CD4-positive, alpha-beta T cell treated with Interleukin-1 beta for 1 hour (primary cell): ENCODE data around the gene RBM6.
A peak's percentile ranks its signal among the peaks of the same experiment; 100 is the strongest.
"Not testable (repeated sequence)": the region's sequence is repeated elsewhere in the genome, so short reads cannot be mapped to it uniquely, and the experiment has no call there.

Experiments
- DNase-seq, 2 donors: peaks; one replicate each; pipeline ENCODE4 v3.0.0-alpha.2; 2020 to 2022

RBM6 gene, protein sequence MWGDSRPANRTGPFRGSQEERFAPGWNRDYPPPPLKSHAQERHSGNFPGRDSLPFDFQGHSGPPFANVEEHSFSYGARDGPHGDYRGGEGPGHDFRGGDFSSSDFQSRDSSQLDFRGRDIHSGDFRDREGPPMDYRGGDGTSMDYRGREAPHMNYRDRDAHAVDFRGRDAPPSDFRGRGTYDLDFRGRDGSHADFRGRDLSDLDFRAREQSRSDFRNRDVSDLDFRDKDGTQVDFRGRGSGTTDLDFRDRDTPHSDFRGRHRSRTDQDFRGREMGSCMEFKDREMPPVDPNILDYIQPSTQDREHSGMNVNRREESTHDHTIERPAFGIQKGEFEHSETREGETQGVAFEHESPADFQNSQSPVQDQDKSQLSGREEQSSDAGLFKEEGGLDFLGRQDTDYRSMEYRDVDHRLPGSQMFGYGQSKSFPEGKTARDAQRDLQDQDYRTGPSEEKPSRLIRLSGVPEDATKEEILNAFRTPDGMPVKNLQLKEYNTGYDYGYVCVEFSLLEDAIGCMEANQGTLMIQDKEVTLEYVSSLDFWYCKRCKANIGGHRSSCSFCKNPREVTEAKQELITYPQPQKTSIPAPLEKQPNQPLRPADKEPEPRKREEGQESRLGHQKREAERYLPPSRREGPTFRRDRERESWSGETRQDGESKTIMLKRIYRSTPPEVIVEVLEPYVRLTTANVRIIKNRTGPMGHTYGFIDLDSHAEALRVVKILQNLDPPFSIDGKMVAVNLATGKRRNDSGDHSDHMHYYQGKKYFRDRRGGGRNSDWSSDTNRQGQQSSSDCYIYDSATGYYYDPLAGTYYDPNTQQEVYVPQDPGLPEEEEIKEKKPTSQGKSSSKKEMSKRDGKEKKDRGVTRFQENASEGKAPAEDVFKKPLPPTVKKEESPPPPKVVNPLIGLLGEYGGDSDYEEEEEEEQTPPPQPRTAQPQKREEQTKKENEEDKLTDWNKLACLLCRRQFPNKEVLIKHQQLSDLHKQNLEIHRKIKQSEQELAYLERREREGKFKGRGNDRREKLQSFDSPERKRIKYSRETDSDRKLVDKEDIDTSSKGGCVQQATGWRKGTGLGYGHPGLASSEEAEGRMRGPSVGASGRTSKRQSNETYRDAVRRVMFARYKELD

DNA sequence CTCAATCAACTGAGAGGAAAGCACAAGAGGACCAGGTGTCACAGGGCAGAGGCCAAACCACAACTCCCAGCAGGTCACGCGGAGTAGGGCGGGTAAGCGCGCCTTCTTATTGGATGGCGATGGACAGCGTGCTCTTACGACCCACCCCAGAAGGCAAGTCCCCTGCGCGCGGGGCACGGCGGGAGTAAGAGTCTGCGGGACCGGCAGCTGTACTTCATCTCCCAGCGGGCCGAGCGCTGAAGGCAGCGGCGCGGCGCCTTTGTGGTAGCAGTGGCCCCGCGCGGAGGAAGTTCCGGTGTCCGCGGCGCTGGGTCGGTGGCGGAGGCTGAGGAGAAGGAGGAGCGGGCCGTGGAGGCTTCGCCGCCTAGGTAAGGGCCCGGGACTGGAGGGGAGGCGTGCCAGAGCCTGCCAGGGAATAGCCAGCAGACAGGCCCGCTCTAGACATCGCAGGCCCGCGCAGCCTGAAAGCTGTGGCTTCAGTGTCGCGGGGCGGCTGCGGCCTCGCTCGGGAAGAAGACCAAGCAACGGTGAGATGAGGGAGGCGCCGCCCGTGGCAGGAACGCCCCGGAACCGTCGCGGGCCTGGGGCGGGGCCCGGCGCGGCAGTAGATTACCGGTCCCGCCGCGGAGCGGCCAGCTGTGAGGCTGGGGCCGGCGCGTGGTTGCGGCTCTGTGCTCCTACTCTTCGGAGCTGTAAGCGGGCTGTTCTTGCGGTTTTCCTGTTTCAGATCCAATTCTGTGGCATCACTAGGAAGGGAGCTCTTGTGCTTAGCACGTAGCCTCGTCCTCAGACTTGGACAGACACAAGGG lies at the start of gene RBM6:
Gene RBM6, plus strand, starts transcription at position 293 of the 809 bp plus-strand sequence. CDS start 22,492 bp downstream, outside the sequence.
- peak; percentile 94 to 95 for DNase-seq

DNA sequence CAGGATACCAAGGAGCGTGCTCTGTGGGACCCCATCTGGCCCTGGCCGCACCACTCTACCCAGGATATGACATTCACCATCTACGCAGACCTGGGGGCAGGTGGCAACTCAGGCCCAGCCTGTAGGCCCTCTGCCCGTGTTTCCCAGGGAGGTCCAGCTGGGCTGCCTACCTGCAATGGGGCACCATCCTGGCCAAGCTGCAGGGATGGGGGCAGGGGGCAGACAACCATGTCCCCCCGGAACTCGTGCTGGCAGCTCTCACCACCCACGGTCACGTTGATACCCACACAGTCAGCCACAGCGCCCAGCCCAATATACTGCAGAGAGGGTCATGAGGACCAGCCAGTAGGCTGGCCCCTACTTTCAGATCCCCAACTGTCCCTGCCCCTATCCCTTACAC lies 44.2 kb upstream of the RBM6 start:
- DNase-seq = no peak

DNA sequence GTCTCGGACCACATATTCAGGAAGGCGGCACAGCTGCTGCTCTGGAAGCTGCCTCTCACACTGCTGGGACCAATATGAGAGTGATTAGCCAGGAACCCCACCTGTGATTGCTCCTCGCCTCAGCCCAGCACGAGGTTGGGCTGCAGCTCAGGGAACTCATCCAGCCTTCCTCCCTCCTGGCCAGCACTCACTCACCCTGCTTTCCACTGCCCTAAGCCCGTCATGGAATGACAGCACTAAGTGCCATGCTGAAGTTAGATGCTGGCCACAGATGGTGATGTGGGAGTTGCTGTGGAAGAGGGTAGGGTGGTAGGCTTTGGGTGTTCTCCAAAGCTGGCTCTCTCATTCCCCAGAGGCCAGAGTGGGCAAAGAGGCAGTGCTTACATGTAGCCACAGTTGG lies 43.6 kb upstream of the RBM6 start:
- DNase-seq = no peak

DNA sequence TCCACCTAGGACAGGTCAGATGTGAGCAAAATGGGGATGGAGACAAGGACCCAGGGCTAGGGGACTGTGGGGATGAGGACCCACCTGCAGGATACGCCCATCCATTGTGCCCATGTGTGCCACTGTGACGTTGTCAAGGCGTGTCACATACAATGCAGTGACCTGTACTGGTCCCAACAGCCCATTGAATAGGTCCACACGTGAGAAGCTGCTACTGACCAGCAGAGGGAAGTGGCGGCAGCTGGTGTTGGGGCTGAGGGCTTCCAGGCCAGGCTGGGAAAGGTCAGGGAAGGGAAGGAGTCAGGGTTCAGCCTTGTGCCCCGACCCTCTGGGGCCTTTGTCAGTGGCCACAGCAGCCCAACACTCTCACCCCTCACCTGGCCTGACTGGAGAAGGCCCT lies 41.0 kb upstream of the RBM6 start:
- DNase-seq = no peak

DNA sequence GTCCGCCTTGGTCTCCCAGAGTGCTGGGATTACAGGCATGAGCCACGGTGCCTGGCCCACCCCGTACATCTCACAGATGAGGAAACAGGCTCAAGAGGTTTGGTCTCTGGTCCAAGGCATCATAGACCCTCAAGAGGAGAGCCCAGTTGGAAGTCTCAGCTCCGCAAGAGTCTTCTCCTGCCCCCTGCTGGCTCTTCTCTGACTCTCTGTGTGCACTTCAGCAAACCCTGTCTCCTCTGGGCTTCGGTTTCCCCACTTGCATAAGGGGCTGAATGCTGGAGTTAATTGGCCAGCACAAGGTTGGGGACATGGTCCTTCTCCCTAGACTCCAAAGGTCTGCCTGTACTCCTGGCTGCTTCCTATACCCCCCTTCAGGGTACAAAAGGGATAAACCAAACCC lies 40.1 kb upstream of the RBM6 start:
- DNase-seq = no peak

DNA sequence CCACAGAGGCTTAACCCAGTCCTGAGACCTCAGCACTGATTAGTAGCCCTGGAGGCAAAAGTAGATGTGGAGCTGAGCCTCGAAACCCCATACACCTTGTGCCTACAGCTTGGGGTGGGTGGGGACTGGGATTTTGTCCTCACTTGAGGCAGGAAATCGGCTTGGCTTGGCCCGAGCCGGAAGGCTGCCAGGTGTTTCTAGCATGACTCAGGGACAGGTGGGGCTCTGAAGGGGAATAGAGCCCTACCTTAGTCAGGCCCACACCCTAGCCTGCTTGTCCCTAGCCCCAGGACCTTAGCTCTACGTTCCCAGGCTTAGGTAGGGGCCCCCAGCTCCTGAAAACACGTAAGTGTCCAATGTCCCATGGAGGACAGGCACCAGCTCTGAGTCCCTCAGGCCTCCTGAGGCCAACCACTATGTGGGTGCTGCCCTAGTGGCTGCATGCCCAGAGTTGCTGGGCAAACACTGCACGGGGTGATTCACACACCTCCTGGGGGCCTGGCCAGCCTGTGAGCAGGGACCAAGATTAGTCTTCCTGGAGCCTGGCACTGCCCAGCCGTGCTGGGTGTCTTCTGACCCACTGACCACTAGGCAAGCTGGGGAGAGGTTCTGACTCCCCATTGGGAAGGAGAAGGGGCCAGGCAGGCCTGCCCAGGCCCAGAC lies 39.3 kb upstream of the RBM6 start:
- DNase-seq = no peak

GRCh38 chr3:49901366-49902339 lies 38.3 kb upstream of the RBM6 start:
- no peak for DNase-seq

- DNase-seq = no peak
These were observed 37.2 kb upstream of the RBM6 start for GRCh38 chr3:49902511-49903345.

DNA sequence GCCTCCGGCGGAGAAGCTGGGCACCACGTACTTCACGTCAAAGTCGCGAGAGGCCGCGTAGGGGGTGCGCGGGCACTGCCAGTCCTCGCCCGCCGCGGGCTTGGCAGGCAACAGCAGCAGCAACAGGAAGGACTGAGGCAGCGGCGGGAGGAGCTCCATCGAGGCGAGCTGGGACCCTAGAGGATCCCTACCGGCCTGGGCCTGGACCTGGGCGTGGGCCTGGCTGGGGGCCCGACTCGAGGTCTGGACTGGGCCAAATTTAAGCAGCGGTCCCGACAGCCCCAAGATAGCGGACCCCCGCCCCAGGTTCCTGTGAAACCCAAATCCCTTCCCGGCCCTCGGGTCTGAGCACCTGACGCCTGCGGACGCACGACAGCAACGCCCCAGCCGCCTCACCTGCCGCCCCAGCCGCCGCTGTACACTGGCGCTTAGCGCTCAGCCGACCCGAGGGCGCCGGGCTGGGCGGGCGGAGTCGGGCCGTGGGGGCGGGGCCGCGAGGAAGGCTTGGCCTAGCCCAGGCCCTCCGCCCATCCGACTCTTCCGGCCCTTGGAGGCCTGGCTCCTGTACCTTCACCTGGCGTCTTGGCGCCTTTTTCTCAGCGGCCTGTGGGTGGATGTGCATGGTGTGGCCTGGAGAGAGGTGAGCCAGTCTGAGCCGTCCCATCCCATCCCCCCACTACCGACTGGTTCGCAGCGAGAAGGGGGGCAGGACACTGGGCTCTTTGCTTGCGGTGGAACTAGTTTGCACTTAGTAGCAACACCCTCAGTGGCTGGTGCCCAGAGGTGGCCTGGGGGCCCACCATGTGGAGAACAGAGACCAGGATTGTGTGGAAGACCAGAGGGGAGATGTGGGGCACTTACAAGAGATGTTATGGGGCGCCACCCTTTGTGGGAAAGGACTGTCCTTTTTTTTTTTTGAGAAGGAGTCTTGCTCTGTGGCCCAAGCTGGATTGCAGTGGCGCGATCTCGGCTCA lies 36.2 kb upstream of the RBM6 start, which contains the start of gene MST1R:
Gene MST1R, minus strand, starts transcription at position 423 of the 974 bp plus-strand sequence. Its CDS starts 264 bp downstream, at position 159.
- peak; percentile 83 to 85 for DNase-seq

DNA sequence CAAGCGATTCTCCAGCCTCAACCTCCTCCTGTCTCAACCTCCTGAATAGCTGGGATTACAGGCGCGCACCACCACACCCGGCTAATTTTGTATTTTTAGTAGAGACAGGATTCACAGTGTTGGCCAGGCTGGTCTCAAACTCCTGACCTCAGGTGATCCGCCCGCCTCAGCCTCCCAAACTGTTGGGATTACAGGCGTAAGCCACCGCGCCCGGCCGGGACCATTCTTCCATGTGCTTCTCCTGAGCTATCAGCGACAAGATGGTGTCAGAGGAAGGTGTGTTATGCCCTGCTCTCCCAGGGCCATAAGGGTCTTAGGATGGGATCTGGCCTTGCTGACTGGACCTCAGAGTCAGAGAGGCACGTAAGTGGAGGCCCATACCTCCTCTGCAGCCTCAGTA lies 35.5 kb upstream of the RBM6 start:
- DNase-seq = not testable (repeated sequence)

- DNase-seq = peak; percentile 52 to 53
These were observed 33.7 kb upstream of the RBM6 start for GRCh38 chr3:49906073-49906743.

DNA sequence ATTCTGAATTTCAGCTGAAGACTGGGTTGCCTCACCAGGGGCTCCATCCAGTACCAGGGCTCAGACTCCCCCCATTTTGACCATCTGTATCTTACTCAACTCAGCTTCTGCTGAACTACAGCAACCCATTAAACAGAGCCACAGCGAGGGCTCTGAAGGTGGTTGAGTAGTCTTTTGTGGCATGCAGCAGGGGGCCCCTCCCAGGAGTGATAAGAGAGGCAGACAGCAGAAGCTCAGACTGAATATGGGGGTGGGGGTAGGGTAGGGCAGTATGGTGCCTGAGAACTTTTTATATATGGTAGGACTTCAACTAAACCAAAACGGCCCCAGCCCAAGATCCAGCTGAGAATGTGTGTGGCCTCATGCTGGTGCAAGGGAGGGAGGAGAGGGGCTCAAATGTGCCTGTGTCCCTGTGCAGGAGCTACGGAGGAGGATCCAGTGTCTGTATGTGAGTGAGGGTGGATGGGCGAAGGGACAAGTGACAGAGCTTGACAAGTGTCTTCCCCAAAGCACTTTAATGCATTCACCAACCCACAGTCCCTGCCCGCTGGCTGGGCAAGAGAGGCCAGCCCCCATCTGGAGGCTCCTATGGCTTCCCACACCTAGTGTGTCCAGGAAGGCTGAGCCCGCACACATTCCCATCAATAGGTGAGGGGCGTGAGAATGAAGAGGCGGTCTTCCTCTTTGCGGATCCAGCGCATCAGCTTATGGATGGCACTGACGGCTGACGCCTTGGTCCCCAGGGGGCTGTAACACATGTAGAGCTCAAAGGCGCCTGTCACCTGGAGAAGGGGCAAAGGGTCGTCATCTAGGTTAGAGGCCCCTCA lies 31.4 kb upstream of the RBM6 start:
- no peak for DNase-seq

DNA sequence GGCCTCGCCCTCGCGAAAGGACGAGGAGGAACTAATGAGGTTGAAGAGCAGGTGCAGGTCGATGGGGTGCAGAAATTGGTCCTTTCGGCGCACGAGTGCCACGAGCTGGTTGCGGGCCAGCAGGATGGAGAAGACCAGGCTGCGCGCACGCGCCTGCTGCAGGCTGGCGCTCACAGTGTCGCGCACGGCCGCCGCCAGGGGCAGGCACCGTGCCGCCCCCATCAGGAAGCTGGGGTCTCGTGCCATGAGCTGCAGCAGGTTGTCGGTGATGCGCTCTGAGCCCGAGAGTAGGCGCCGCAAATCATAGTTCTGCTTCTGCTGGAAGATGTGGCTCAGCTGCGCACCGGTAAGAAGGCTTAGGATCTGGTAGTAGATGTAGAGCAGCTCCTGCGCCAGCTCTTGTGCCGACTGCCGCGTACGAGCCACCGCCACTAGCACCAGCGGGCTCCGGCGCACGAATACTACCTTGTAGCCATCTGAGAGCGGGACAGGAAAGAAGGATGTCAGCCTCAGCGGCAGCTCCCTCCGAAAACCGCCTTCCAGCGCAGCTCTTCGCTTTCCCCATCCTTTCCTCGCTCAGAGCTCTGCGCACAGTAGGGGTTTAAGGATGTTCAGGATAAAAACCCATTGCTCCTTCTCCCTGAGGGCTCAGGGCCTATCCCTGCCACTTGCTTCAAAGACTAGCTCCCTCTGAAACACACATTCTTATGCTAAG lies 29.4 kb upstream of the RBM6 start:
- no peak for DNase-seq

GRCh38 chr3:49911124-49911420 lies 28.9 kb upstream of the RBM6 start:
- no peak for DNase-seq

GRCh38 chr3:49911611-49912010 lies 28.3 kb upstream of the RBM6 start:
- no peak for DNase-seq

DNA sequence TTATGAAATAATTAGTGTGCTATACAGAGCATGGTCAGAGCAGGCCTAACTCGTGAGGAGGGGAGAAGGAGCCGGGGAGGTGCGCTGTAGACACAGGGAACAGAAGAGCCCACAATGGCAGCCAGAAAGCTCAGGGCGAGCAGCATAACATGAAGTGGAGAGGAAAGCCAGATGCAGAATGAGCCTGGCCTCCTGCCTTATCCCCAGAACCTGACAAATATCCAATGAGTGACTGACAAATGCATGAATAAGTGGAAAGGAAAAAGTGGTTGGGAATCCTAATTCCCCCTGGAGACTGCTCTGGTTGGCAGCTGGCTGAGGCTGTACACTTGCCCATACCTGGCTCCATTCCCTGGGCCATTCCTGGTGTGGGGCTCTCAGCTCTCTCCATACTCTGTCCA lies 27.1 kb upstream of the RBM6 start:
- DNase-seq = no peak
